Omental fat pad (tissue), 4 donors: Measurements from ENCODE around the gene LRRC61. TPM values are rescaled to one million over a fixed set of nuclear protein-coding genes. Genes with fewer than 3 reads are reported as not detected.
A peak's percentile ranks its signal among the peaks of the same experiment; 100 is the strongest.

Source experiments
- ATAC-seq: fragments of 150-250 bp; one replicate; pipeline ENCODE4 v1.9.1; 2016; ENCODE audit warnings: mild to moderate bottlenecking, moderate library complexity; ENCODE audit not compliant: low FRiP score
- DNase-seq: peaks from one replicate; pipeline ENCODE4 v3.0.0-alpha.2; 2019; ENCODE audit warnings: low spot score
- total RNA-seq, 4 donors: library from RNA; depleted of rRNA; stranded (reverse); fragments of >200 nt; gene quantifications; one replicate each; pipeline ENCODE4 v1.1.0, GENCODE V29; 2016
- TF ChIP-seq, protein P1 (sequence below), 3 donors: fragments of 450-650 bp; IDR thresholded peaks; one replicate each; pipeline ENCODE4 v1.5.1; 2016 to 2017; ENCODE audit warnings: antibody characterized with exemption in 3 of 3, mild to moderate bottlenecking in 3 of 3, moderate library complexity in 2 of 3

LRRC61 gene
- total RNA-seq, 4 donors from 2014 or later, result 3.2 to 13.4 (median 8.6) TPM

DNA sequence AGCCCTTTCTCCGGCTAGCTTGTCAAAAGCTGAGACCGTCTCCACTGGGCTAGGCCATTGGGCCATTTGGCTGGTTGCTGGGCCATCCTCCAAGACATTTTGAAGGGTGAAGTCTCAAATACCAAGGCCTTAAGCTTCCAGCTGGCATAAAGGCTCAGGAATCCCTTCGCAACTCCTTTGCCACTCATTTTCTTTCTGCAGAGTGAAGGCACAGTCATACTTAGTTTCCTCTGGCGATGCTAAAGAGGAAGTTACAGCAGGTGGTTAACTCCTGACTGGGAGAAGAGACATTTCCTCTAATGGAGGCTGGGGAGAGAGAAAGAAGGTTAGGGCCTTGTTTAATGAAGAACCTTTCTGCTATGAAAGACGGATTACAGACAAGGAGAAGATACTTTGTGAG, 40.7 kb downstream of the LRRC61 start:
- ATAC-seq (no peak), DNase-seq (no peak)
- TF ChIP-seq, protein P1, sequence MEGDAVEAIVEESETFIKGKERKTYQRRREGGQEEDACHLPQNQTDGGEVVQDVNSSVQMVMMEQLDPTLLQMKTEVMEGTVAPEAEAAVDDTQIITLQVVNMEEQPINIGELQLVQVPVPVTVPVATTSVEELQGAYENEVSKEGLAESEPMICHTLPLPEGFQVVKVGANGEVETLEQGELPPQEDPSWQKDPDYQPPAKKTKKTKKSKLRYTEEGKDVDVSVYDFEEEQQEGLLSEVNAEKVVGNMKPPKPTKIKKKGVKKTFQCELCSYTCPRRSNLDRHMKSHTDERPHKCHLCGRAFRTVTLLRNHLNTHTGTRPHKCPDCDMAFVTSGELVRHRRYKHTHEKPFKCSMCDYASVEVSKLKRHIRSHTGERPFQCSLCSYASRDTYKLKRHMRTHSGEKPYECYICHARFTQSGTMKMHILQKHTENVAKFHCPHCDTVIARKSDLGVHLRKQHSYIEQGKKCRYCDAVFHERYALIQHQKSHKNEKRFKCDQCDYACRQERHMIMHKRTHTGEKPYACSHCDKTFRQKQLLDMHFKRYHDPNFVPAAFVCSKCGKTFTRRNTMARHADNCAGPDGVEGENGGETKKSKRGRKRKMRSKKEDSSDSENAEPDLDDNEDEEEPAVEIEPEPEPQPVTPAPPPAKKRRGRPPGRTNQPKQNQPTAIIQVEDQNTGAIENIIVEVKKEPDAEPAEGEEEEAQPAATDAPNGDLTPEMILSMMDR (IDR thresholded peaks at IDR 0.05), result no peak

DNA sequence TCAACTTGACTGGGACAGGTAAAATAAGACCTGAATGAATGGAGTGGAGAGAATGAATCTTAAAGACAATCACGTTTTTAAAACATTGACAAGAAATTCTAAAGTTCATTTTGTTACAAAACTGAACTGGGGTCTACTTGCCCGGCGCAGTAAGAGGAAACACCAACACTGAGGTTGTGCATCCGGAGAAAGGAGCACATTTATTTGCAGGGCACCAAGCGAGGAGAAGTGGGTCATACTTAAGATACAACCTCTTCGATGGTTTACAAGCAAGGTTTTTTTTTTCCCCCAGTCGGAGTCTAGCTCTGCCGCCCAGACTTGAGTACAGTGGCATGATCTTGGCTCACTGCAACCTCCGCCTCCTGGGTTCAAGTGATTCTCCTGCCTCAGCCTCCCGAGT, 42.0 kb downstream of the LRRC61 start:
- DNase-seq, result no peak
- TF ChIP-seq, protein P1 (IDR thresholded peaks at IDR 0.05), result no peak

DNA sequence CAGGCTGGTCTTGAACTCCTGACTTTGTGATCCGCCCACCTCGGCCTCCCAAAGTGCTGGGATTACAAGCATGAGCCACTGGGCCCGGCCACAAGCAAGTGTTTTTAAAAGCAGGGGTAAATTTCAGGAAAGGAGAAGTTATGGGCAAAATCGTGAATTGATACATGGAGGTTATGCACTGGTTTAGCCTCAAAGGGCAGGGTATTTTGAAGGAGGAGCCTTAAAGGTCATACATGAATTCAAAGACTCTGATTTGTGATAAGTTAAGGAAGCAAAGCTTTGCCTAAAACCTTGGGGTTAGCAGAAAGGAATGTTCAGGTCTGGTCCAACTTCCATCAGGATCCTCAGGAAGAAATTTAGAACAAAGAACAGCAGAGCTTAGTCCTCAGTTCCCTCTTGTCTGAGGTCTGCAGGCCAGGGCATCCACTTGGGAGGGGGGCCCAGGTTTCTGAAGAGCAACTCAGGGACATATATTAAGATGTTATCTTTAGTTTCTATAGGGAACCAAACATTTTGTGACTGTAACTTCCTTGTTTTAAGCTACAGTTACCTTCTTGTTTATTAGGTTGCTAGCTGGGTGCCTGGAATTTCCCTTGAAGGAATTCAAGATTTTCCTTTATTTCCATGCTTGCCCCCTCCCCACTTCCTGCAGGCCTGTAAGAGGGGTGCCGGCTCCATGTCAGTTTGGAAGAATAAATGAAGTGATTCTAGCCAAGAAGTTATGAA, 42.7 kb downstream of the LRRC61 start:
- DNase-seq (no peak), ATAC-seq (no peak)
- TF ChIP-seq, protein P1 (IDR thresholded peaks at IDR 0.05), result no peak

More for the DNA sequence above, 42.0 kb downstream of the LRRC61 start:
- ATAC-seq, result no peak

DNA sequence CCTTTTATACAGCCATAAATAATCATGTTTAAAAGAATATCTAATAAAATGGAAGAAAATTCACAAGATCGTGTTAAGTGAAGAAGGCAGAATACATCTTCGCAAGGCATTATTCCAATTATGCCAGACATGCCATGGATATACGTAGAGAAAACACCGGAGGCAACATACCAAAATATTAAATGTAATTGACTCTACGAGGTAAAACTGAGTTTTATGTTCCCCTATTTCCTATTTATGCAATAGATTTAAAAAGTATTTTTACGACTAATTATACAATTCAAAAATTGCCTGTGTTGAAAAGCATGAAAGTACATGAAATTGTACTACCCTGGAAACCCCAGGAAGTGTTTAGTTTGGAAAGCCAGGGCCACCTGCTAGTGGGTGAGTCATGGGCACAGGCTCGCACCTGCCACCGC, 44.5 kb downstream of the LRRC61 start:
- DNase-seq (no peak), ATAC-seq (no peak)
- TF ChIP-seq, protein P1 (IDR thresholded peaks at IDR 0.05), result no peak

DNA sequence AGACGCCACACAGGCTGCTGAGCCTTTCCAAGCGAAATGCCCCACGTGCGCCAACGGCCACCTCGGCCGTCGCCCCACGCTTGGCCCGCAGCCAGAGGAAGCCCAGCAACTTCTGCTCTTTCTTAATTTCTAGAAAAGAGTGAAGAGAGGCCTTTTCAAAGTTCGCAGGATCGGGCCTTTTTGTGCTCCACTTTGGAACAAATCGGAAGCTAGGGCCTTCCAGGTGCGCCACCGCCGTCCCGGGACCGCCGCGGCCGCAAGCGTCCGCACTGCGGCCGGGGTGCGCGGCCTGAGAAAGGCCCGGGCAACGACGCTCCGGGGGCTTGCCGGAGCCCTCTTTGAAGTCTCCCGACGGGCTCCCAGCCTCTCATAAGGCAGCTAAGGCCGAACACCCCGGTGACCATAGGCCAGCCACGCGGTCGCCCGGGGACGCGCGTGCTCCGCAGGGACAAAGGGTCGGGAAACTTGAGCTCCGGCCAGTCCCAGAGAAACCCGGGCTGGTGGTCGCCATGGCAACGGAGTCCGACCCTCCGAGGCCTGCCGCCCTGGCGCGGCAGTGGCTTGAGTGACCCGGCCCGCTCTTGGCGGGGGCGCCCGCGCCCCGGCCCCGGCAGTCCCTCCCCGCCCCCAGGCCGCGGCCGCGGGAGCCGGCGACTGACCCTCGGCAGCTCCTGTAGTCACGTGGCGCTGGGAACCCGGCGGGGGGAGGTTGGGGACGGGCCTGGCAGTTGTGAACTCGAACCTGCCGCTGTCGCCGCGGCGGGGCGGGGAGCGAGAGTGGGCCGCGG, 45.1 kb downstream of the LRRC61 start, which contains the start of gene REPIN1:
Gene REPIN1 (plus strand): TSS at position 727 of the 788 bp plus-strand sequence. CDS start 890 bp downstream, outside the sequence.
- TF ChIP-seq, protein P1 (IDR thresholded peaks at IDR 0.05), result no peak
- DNase-seq (peak; percentile 63), ATAC-seq (peak; percentile 75)

DNA sequence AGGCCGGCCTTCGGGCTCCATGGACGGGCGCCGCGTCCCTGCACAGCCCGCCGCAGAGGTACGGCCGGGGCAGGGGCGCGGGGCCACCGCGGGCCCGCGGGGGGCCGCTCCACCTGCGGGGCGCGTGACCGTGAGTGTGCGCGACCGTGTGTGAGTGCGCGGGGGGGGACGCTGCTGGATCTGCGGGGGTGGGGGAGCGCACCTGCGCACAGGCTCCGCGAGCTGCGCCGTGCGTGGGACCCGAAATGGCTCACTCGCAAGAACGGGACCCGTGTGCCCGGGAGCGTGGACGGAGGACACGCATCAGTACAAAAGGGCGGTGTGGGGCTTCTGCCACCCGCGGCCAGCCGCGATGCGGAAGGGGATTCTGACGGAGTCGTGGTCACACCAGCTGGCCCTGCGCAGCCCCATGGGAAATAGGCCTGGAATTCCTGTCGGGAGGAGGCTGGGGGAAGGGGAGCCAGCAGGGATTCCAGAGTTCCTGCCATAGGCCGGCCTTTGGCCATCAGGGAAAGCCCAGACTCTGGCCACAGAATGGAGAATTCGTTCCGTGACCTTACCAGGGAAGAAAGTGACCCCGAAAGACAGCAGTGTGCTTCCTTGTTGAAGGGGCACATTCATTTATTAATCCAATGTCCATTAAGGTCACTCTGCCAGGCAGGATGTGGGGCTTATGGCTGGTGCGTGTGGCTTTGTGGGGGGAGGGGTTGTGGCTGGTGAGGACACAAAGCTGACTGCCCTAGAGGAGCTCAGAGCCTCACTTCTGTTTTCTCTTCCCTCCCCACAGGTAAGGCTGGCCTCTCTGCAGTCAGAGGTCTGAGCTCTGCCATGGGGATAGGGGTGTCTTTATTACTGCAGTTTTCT, 46.0 kb downstream of the LRRC61 start:
- TF ChIP-seq, protein P1 (IDR thresholded peaks at IDR 0.05), result no peak
- ATAC-seq (peak; percentile 58), DNase-seq (no peak)
